ENCODE data around the gene TNK1.
"Not testable (repeated sequence)": the region's sequence is repeated elsewhere in the genome, so short reads cannot be mapped to it uniquely, and the experiment has no call there.

The TNK1 gene

GRCh38 chr17:7368599-7368994 is 12.3 kb upstream of the TNK1 start:
- H3K4me1 ChIP-seq (ENCODE audit: control insufficient read depth in 5 of 5, insufficient read depth in 5 of 5, low read length in 5 of 5); H3K4me3 ChIP-seq (ENCODE audit: low read depth in 1 of 5, low read length in 5 of 5); H3K27ac ChIP-seq (ENCODE audit: low read depth, low read length); H3K36me3 ChIP-seq (ENCODE audit: control insufficient read depth in 5 of 5, insufficient read depth in 5 of 5, low read length in 5 of 5); H3K27me3 ChIP-seq (ENCODE audit: control insufficient read depth in 5 of 5, insufficient read depth in 4 of 5, low read length in 5 of 5); H3K9ac ChIP-seq (ENCODE audit: low read length in 5 of 5); H3K9me3 ChIP-seq (ENCODE audit: control insufficient read depth in 5 of 5, low read length in 5 of 5): not testable (repeated sequence)

- Histone ChIP-seq H3K36me3 (ENCODE audit: control insufficient read depth in 5 of 5, insufficient read depth in 5 of 5, low read length in 5 of 5) (no peaks in the 10 kb centered on the region), H3K9ac (ENCODE audit: low read length in 5 of 5) (no peak overlapping the region), H3K4me3 (ENCODE audit: low read depth in 1 of 5, low read length in 5 of 5) (no peak overlapping the region), H3K27me3 (ENCODE audit: control insufficient read depth in 5 of 5, insufficient read depth in 4 of 5, low read length in 5 of 5) (peaks cover 0 to 3% (median 0%) of the 10 kb centered on the region in 5 donors), H3K9me3 (ENCODE audit: control insufficient read depth in 5 of 5, low read length in 5 of 5) (no peaks in the 10 kb centered on the region), H3K27ac (ENCODE audit: low read depth, low read length) (no peak overlapping the region), H3K4me1 (ENCODE audit: control insufficient read depth in 5 of 5, insufficient read depth in 5 of 5, low read length in 5 of 5) (no peaks in the 10 kb centered on the region)
These were observed 11.1 kb upstream of the TNK1 start for GRCh38 chr17:7369825-7370224.

- Histone ChIP-seq H3K36me3 (ENCODE audit: control insufficient read depth in 5 of 5, insufficient read depth in 5 of 5, low read length in 5 of 5) (no peaks in the 10 kb centered on the region), H3K27me3 (ENCODE audit: control insufficient read depth in 5 of 5, insufficient read depth in 4 of 5, low read length in 5 of 5) (peaks cover 0 to 3% (median 0%) of the 10 kb centered on the region in 5 donors), H3K9me3 (ENCODE audit: control insufficient read depth in 5 of 5, low read length in 5 of 5) (no peaks in the 10 kb centered on the region)
These were observed 10.0 kb upstream of the TNK1 start for GRCh38 chr17:7370853-7371252.

GRCh38 chr17:7374353-7374752 is 6.5 kb upstream of the TNK1 start:
- no peak overlapping the region for H3K4me3 ChIP-seq (ENCODE audit: low read depth in 1 of 5, low read length in 5 of 5)
- H3K36me3 ChIP-seq (ENCODE audit: control insufficient read depth in 5 of 5, insufficient read depth in 5 of 5, low read length in 5 of 5) = no peaks in the 10 kb centered on the region
- peaks cover 0 to 3% (median 0%) of the 10 kb centered on the region in 5 donors for H3K9me3 ChIP-seq (ENCODE audit: control insufficient read depth in 5 of 5, low read length in 5 of 5)
- no peak overlapping the region for H3K27ac ChIP-seq (ENCODE audit: low read depth, low read length)
- no peak overlapping the region for H3K9ac ChIP-seq (ENCODE audit: low read length in 5 of 5)
- peaks cover 0 to 2% (median 0%) of the 10 kb centered on the region in 5 donors for H3K27me3 ChIP-seq (ENCODE audit: control insufficient read depth in 5 of 5, insufficient read depth in 4 of 5, low read length in 5 of 5)
- H3K4me1 ChIP-seq (ENCODE audit: control insufficient read depth in 5 of 5, insufficient read depth in 5 of 5, low read length in 5 of 5) = no peaks in the 10 kb centered on the region

More at GRCh38 chr17:7370853-7371252, 10.0 kb upstream of the TNK1 start:
- Histone ChIP-seq H3K27ac (ENCODE audit: low read depth, low read length) (no peak overlapping the region), H3K4me1 (ENCODE audit: control insufficient read depth in 5 of 5, insufficient read depth in 5 of 5, low read length in 5 of 5) (no peaks in the 10 kb centered on the region), H3K9ac (ENCODE audit: low read length in 5 of 5) (no peak overlapping the region), H3K4me3 (ENCODE audit: low read depth in 1 of 5, low read length in 5 of 5) (no peak overlapping the region)

GRCh38 chr17:7379134-7379533 is 1.8 kb upstream of the TNK1 start:
- H3K27ac ChIP-seq (ENCODE audit: low read depth, low read length) = no peak overlapping the region
- peaks cover 0 to 3% (median 0%) of the 10 kb centered on the region in 5 donors for H3K9me3 ChIP-seq (ENCODE audit: control insufficient read depth in 5 of 5, low read length in 5 of 5)
- no peak overlapping the region for H3K4me3 ChIP-seq (ENCODE audit: low read depth in 1 of 5, low read length in 5 of 5)
- peaks cover 4 to 32% (median 26%) of the 10 kb centered on the region in 5 donors for H3K4me1 ChIP-seq (ENCODE audit: control insufficient read depth in 5 of 5, insufficient read depth in 5 of 5, low read length in 5 of 5)
- H3K9ac ChIP-seq (ENCODE audit: low read length in 5 of 5) = no peak overlapping the region
- H3K27me3 ChIP-seq (ENCODE audit: control insufficient read depth in 5 of 5, insufficient read depth in 4 of 5, low read length in 5 of 5) = peaks cover 17 to 32% (median 24%) of the 10 kb centered on the region in 5 donors
- H3K36me3 ChIP-seq (ENCODE audit: control insufficient read depth in 5 of 5, insufficient read depth in 5 of 5, low read length in 5 of 5) = no peaks in the 10 kb centered on the region

DNA sequence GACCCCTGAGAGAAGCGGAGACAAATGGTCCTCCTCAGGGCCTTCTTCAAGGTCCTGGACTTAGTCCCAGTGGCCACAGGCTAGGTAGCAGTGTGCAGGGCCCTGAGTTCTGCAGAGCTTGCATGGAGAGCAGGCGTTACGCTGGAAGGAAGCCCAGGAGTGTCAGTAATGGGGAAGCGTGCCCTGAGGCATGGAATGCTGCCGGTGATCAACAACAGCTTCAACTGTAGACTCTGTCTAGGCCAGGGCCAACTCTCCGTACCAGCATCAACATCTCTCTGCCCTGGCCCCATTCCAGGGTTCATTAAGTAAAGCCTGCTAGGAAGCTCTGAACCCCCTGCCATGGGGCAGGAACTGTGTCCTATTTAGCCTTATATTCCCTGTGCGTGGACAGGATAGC is 568 bp upstream of the TNK1 start:
- no peak overlapping the region for H3K27ac ChIP-seq (ENCODE audit: low read depth, low read length)
- peaks cover 17 to 36% (median 24%) of the 10 kb centered on the region in 5 donors for H3K27me3 ChIP-seq (ENCODE audit: control insufficient read depth in 5 of 5, insufficient read depth in 4 of 5, low read length in 5 of 5)
- H3K4me3 ChIP-seq (ENCODE audit: low read depth in 1 of 5, low read length in 5 of 5) = peak overlapping the region; percentile 54 to 64 (median 59)
- no peaks in the 10 kb centered on the region for H3K36me3 ChIP-seq (ENCODE audit: control insufficient read depth in 5 of 5, insufficient read depth in 5 of 5, low read length in 5 of 5)
- H3K9ac ChIP-seq (ENCODE audit: low read length in 5 of 5) = peak overlapping the region in 3 of 5 donors; percentile 35 to 81 (median 57)
- H3K4me1 ChIP-seq (ENCODE audit: control insufficient read depth in 5 of 5, insufficient read depth in 5 of 5, low read length in 5 of 5) = peaks cover 4 to 35% (median 30%) of the 10 kb centered on the region in 5 donors
- peaks cover 0 to 3% (median 0%) of the 10 kb centered on the region in 5 donors for H3K9me3 ChIP-seq (ENCODE audit: control insufficient read depth in 5 of 5, low read length in 5 of 5)

DNA sequence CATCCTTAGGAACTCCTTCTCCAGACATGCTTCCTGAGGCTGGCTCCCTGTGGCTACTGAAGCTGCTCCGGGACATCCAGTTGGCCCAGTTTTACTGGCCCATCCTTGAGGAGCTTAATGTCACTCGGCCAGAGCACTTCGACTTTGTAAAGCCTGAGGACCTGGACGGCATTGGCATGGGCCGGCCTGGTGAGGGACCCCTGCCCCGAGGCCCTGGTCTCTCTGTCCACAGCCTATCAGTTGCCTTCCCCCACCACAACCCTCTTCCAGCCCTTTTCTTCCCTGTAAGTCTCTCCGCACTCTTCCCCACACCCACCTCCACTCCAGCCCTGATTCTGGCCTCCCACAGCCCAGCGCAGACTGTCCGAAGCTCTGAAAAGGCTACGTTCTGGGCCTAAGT is 2.0 kb downstream of the TNK1 start:
- Histone ChIP-seq H3K36me3 (ENCODE audit: control insufficient read depth in 5 of 5, insufficient read depth in 5 of 5, low read length in 5 of 5) (peaks cover 0 to 6% (median 2%) of the 10 kb centered on the region in 5 donors), H3K4me1 (ENCODE audit: control insufficient read depth in 5 of 5, insufficient read depth in 5 of 5, low read length in 5 of 5) (peaks cover 4 to 35% (median 30%) of the 10 kb centered on the region in 5 donors), H3K4me3 (ENCODE audit: low read depth in 1 of 5, low read length in 5 of 5) (no peak overlapping the region), H3K9me3 (ENCODE audit: control insufficient read depth in 5 of 5, low read length in 5 of 5) (peaks cover 0 to 3% (median 0%) of the 10 kb centered on the region in 5 donors), H3K9ac (ENCODE audit: low read length in 5 of 5) (no peak overlapping the region), H3K27ac (ENCODE audit: low read depth, low read length) (no peak overlapping the region), H3K27me3 (ENCODE audit: control insufficient read depth in 5 of 5, insufficient read depth in 4 of 5, low read length in 5 of 5) (peaks cover 17 to 36% (median 24%) of the 10 kb centered on the region in 5 donors)

GRCh38 chr17:7383371-7383741 is 2.5 kb downstream of the TNK1 start:
- H3K27ac ChIP-seq (ENCODE audit: low read depth, low read length) = no peak overlapping the region
- H3K27me3 ChIP-seq (ENCODE audit: control insufficient read depth in 5 of 5, insufficient read depth in 4 of 5, low read length in 5 of 5) = peaks cover 17 to 36% (median 24%) of the 10 kb centered on the region in 5 donors
- peak overlapping the region in 3 of 5 donors; percentile 23 to 30 (median 24) for H3K9ac ChIP-seq (ENCODE audit: low read length in 5 of 5)
- H3K36me3 ChIP-seq (ENCODE audit: control insufficient read depth in 5 of 5, insufficient read depth in 5 of 5, low read length in 5 of 5) = peaks cover 0 to 10% (median 6%) of the 10 kb centered on the region in 5 donors
- peaks cover 0 to 3% (median 0%) of the 10 kb centered on the region in 5 donors for H3K9me3 ChIP-seq (ENCODE audit: control insufficient read depth in 5 of 5, low read length in 5 of 5)
- peaks cover 4 to 35% (median 30%) of the 10 kb centered on the region in 5 donors for H3K4me1 ChIP-seq (ENCODE audit: control insufficient read depth in 5 of 5, insufficient read depth in 5 of 5, low read length in 5 of 5)
- peak overlapping the region in 4 of 5 donors; percentile 47 to 65 (median 50) for H3K4me3 ChIP-seq (ENCODE audit: low read depth in 1 of 5, low read length in 5 of 5)

GRCh38 chr17:7383742-7384488 is 3.0 kb downstream of the TNK1 start:
- Histone ChIP-seq H3K9me3 (ENCODE audit: control insufficient read depth in 5 of 5, low read length in 5 of 5) (peaks cover 0 to 3% (median 0%) of the 10 kb centered on the region in 5 donors), H3K27me3 (ENCODE audit: control insufficient read depth in 5 of 5, insufficient read depth in 4 of 5, low read length in 5 of 5) (peaks cover 17 to 36% (median 24%) of the 10 kb centered on the region in 5 donors), H3K27ac (ENCODE audit: low read depth, low read length) (no peak overlapping the region), H3K9ac (ENCODE audit: low read length in 5 of 5) (peak overlapping the region in 3 of 5 donors; percentile 23 to 30 (median 24)), H3K36me3 (ENCODE audit: control insufficient read depth in 5 of 5, insufficient read depth in 5 of 5, low read length in 5 of 5) (peaks cover 0 to 15% (median 12%) of the 10 kb centered on the region in 5 donors), H3K4me1 (ENCODE audit: control insufficient read depth in 5 of 5, insufficient read depth in 5 of 5, low read length in 5 of 5) (peaks cover 4 to 35% (median 30%) of the 10 kb centered on the region in 5 donors), H3K4me3 (ENCODE audit: low read depth in 1 of 5, low read length in 5 of 5) (peak overlapping the region in 4 of 5 donors; percentile 47 to 65 (median 50))

DNA sequence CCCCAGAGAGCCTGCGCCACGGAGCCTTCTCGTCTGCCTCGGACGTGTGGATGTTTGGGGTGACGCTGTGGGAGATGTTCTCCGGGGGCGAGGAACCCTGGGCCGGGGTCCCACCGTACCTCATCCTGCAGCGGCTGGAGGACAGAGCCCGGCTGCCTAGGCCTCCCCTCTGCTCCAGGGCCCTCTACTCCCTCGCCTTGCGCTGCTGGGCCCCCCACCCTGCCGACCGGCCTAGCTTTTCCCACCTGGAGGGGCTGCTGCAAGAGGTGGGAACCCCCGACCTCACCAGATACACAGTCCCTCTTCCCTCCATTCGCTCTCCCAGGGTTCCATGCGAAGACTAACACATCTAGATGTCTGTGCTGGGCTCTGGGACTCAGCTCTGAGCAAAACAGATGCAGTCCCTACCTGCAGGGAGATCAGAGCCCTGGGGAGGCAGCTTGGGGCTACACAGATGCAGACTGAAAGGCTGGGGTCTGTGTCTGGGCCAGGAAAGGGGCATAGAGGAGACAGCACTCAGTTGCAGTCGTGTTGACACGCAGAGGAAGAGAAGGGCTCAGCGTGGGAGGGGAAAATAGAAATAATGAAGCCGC is 3.7 kb downstream of the TNK1 start:
- H3K4me1 ChIP-seq (ENCODE audit: control insufficient read depth in 5 of 5, insufficient read depth in 5 of 5, low read length in 5 of 5) = peaks cover 4 to 35% (median 30%) of the 10 kb centered on the region in 5 donors
- H3K27me3 ChIP-seq (ENCODE audit: control insufficient read depth in 5 of 5, insufficient read depth in 4 of 5, low read length in 5 of 5) = peaks cover 17 to 36% (median 24%) of the 10 kb centered on the region in 5 donors
- no peaks in the 10 kb centered on the region for H3K9me3 ChIP-seq (ENCODE audit: control insufficient read depth in 5 of 5, low read length in 5 of 5)
- H3K36me3 ChIP-seq (ENCODE audit: control insufficient read depth in 5 of 5, insufficient read depth in 5 of 5, low read length in 5 of 5) = peaks cover 0 to 22% (median 18%) of the 10 kb centered on the region in 5 donors
- peak overlapping the region in 2 of 5 donors; percentile 24 to 30 for H3K9ac ChIP-seq (ENCODE audit: low read length in 5 of 5)
- H3K4me3 ChIP-seq (ENCODE audit: low read depth in 1 of 5, low read length in 5 of 5) = peak overlapping the region in 3 of 5 donors; percentile 49 to 65 (median 51)
- H3K27ac ChIP-seq (ENCODE audit: low read depth, low read length) = no peak overlapping the region
